ENCODE measurements around the gene LGI2.

DNA sequence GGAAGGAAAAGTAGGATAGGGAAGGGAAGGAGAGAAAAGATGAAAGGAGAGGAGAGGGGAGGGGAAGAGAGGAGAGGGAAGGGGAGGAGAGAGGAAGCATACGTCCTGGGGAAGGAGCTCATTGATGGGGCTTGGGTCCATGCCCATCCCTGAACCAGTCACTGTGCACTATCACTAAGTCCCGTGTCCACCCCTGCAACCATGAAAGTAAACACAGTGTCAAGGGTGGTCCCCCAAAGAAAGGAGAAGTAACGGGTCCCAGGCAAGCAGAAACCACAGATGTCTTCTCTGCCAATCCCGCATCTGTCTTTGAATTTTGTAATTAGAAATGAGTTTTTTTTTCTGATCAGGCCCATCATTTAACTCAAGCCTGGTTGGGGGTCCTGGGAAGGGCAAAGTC lies 55.2 kb downstream of the LGI2 start:
- no peak for TF ChIP-seq REST (IDR thresholded peaks at IDR 0.05)
- TF ChIP-seq FOXA1 (IDR thresholded peaks at IDR 0.05): no peak
- no peak for TF ChIP-seq JUND (IDR thresholded peaks at IDR 0.05)
- TF ChIP-seq CTCF (IDR thresholded peaks at IDR 0.05; ENCODE audit: low read depth, low read length, missing input control): no peak
- TF ChIP-seq SP1 (IDR thresholded peaks at IDR 0.05): no peak
- no peak for TF ChIP-seq ATF3 (IDR thresholded peaks at IDR 0.05)
- no peak for TF ChIP-seq GABPA (IDR thresholded peaks at IDR 0.05 in 1 of 2, conservative IDR thresholded peaks at IDR 0.05 in 1 of 2)
- TF ChIP-seq HNF4A (conservative IDR thresholded peaks at IDR 0.05): no peak
- TF ChIP-seq YY1 (IDR thresholded peaks at IDR 0.05): no peak
- TF ChIP-seq HNF4G (IDR thresholded peaks at IDR 0.05): no peak
- no peak for TF ChIP-seq TAF1 (conservative IDR thresholded peaks at IDR 0.05)
- TF ChIP-seq MAX (IDR thresholded peaks at IDR 0.05): no peak
- TF ChIP-seq RAD21 (IDR thresholded peaks at IDR 0.05): no peak
